GM10266 (cell line): ENCODE measurements around the gene STK31.
"Not testable (repeated sequence)": the region's sequence is repeated elsewhere in the genome, so short reads cannot be mapped to it uniquely, and the experiment has no call there.

Source experiments
- DNase-seq: peaks from one replicate; pipeline ENCODE4 v3.0.0; 2012; ENCODE audit errors: extremely low spot score
- TF ChIP-seq, protein P1 (sequence below): IDR thresholded peaks from 2 replicates; pipeline ENCODE4 v1.5.1; 2012; ENCODE audit warnings: mild to moderate bottlenecking, low read depth; ENCODE audit not compliant: control insufficient read depth, insufficient read depth; ENCODE audit errors: missing control alignments

The STK31 gene

DNA sequence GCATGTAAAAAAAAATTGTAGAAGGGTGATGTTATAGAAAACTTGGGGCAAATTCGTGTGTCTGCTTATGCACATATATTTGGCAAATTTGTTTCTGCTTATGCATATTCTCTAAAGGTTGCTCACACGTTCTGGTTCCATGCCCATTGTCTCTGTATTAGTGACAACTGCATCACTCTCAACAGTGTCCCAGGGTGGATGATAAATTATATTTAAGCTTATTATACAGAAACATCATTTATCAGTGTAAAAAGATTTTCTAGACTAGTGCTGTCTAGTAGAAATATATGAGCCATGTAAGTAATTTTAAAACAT, 4.1 kb downstream of the STK31 start:
- TF ChIP-seq, protein P1, sequence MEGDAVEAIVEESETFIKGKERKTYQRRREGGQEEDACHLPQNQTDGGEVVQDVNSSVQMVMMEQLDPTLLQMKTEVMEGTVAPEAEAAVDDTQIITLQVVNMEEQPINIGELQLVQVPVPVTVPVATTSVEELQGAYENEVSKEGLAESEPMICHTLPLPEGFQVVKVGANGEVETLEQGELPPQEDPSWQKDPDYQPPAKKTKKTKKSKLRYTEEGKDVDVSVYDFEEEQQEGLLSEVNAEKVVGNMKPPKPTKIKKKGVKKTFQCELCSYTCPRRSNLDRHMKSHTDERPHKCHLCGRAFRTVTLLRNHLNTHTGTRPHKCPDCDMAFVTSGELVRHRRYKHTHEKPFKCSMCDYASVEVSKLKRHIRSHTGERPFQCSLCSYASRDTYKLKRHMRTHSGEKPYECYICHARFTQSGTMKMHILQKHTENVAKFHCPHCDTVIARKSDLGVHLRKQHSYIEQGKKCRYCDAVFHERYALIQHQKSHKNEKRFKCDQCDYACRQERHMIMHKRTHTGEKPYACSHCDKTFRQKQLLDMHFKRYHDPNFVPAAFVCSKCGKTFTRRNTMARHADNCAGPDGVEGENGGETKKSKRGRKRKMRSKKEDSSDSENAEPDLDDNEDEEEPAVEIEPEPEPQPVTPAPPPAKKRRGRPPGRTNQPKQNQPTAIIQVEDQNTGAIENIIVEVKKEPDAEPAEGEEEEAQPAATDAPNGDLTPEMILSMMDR: no peak
- no peak for DNase-seq

DNA sequence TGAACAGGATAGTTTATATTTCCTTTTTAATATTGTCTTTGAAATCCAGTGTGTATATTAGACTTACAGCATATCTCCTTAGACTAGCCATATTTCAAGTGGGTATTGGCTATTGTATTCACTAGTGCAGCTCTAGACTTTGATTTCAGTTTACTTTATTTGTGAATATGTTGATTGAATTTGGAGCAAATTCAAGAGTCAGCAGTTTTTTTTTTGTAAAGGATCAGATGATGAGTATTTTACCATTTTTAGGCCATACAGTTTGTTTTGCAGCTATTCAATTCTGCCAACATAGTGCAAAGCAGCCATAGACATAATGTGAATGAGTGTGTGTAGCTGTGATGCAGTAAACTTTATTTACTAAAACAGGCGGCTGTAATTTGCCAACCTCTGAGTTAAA, 4.6 kb downstream of the STK31 start:
- DNase-seq: no peak
- TF ChIP-seq, protein P1: no peak

GRCh38 chr7:23715099-23715498, 5.1 kb downstream of the STK31 start:
- TF ChIP-seq, protein P1: no peak
- DNase-seq: no peak

- TF ChIP-seq, protein P1: no peak
- DNase-seq: no peak
These were observed 7.8 kb downstream of the STK31 start for GRCh38 chr7:23717788-23718187.

GRCh38 chr7:23721456-23721855, 11.4 kb downstream of the STK31 start:
- no peak for DNase-seq
- TF ChIP-seq, protein P1: no peak

- DNase-seq: not testable (repeated sequence)
These were observed 12.7 kb downstream of the STK31 start for GRCh38 chr7:23722587-23723216.

GRCh38 chr7:23724113-23724512, 14.1 kb downstream of the STK31 start:
- DNase-seq: not testable (repeated sequence)

GRCh38 chr7:23742051-23742450, 32.0 kb downstream of the STK31 start:
- TF ChIP-seq, protein P1: no peak
- no peak for DNase-seq
